IMR-90 (cell line): ENCODE measurements around the gene SEMA4B. TPM values are rescaled to one million over a fixed set of nuclear protein-coding genes. Genes with fewer than 3 reads are reported as not detected.

Experiments
- ATAC-seq: fragments of 200-7000 bp; cut with Tn5 transposase; 2 replicates; pipeline ENCODE4 v1.9.1; 2020; ENCODE audit warnings: low read depth, mild to moderate bottlenecking, moderate library complexity
- BruUV-seq: library from RNA; stranded (reverse); fragments of 400-500 nt; replicated peaks from 2 replicates; lab custom pipeline; 2021; lab: Mats Ljungman, UMichigan
- CTCF ChIA-PET: fragments of 300-600 bp; formaldehyde crosslinking; extraction: SDS; loops from one replicate; lab custom pipeline; 2021; ENCODE audit warnings: antibody characterized with exemption; lab: Yijun Ruan, JAX
- POLR2A ChIA-PET: fragments of 300-600 bp; sonication (Branson Sonifier 250); formaldehyde crosslinking; loops from one replicate; lab custom pipeline; 2022; ENCODE audit warnings: antibody characterized with exemption; ENCODE audit not compliant: unreplicated experiment; lab: Charles Lee
- DNase-seq: peaks from one replicate; pipeline ENCODE4 v3.0.0; 2013
- H2AFZ ChIP-seq: replicated peaks from 2 replicates; pipeline ENCODE3; 2013; ENCODE audit warnings: low read length, mild to moderate bottlenecking; ENCODE audit not compliant: poor library complexity
- H2AK5ac ChIP-seq: 2 replicates; pipeline ENCODE4 v1.6.1; 2013; ENCODE audit warnings: low read depth, low read length, inconsistent platforms
- H2AK9ac ChIP-seq: replicated peaks from 2 replicates; pipeline ENCODE3; 2013; ENCODE audit warnings: mild to moderate bottlenecking, low read depth, low read length, moderate library complexity; ENCODE audit not compliant: poor library complexity
- H2BK120ac ChIP-seq: 2 replicates; pipeline ENCODE4 v1.6.1; 2013; ENCODE audit warnings: low read depth, low read length, inconsistent platforms
- H2BK15ac ChIP-seq: 3 replicates; pipeline ENCODE4 v1.6.1; 2013; ENCODE audit warnings: low read depth, low read length, inconsistent platforms
- H2BK20ac ChIP-seq: 2 replicates; pipeline ENCODE4 v1.6.1; 2013; ENCODE audit warnings: low read depth, mild to moderate bottlenecking, inconsistent platforms, low read length, moderate library complexity
- H2BK5ac ChIP-seq: 2 replicates; pipeline ENCODE4 v1.6.1; 2013; ENCODE audit warnings: mild to moderate bottlenecking, low read depth, low read length, inconsistent platforms; ENCODE audit not compliant: poor library complexity, severe bottlenecking
- H3K14ac ChIP-seq: replicated peaks from 2 replicates; pipeline ENCODE4 v1.6.1; 2013; ENCODE audit warnings: low read depth, low read length, inconsistent platforms
- H3K18ac ChIP-seq: 2 replicates; pipeline ENCODE4 v1.6.1; 2013; ENCODE audit warnings: low read depth, low read length, control low read depth
- H3K23ac ChIP-seq: 2 replicates; pipeline ENCODE4 v1.6.1; 2013; ENCODE audit warnings: low read depth, low read length, inconsistent platforms
- H3K27ac ChIP-seq: 2 replicates; pipeline ENCODE4 v1.5.1; 2013; ENCODE audit warnings: mild to moderate bottlenecking, control low read depth, low read length; ENCODE audit not compliant: insufficient read depth
- H3K27me3 ChIP-seq: 2 replicates; pipeline ENCODE4 v1.6.1; 2013; ENCODE audit warnings: low read length; ENCODE audit not compliant: control insufficient read depth, insufficient read depth
- H3K36me3 ChIP-seq: 2 replicates; pipeline ENCODE4 v1.6.1; 2013; ENCODE audit warnings: low read length, mixed read lengths; ENCODE audit not compliant: control insufficient read depth, insufficient read depth
- H3K4ac ChIP-seq: 2 replicates; pipeline ENCODE4 v1.6.1; 2013; ENCODE audit warnings: low read depth, low read length, inconsistent platforms
- H3K4me1 ChIP-seq: 2 replicates; pipeline ENCODE4 v1.6.1; 2013; ENCODE audit warnings: low read length, mixed read lengths; ENCODE audit not compliant: control insufficient read depth, insufficient read depth
- H3K4me2 ChIP-seq: 2 replicates; pipeline ENCODE4 v1.6.1; 2013; ENCODE audit warnings: low read depth, mild to moderate bottlenecking, control low read depth, low read length, moderate library complexity
- H3K4me3 ChIP-seq: 2 replicates; pipeline ENCODE4 v1.5.1; 2013; ENCODE audit warnings: low read depth, mild to moderate bottlenecking, control low read depth, low read length, moderate library complexity; ENCODE audit not compliant: insufficient read depth
- H3K56ac ChIP-seq: 2 replicates; pipeline ENCODE4 v1.6.1; 2013; ENCODE audit warnings: low read length, inconsistent platforms; ENCODE audit not compliant: insufficient read depth; ENCODE audit errors: extremely low read depth
- H3K79me1 ChIP-seq, 2 experiments: 2 replicates each; pipeline ENCODE4 v1.6.1; 2013; ENCODE audit warnings: low read length in 2 of 2, inconsistent platforms in 1 of 2, low read depth in 1 of 2
- H3K9ac ChIP-seq: 2 replicates; pipeline ENCODE4 v1.6.1; 2013; ENCODE audit warnings: low read depth, low read length, control low read depth
- H3K9me1 ChIP-seq: 2 replicates; pipeline ENCODE4 v1.6.1; 2013; ENCODE audit warnings: low read length, inconsistent platforms; ENCODE audit not compliant: insufficient read depth
- H3K9me3 ChIP-seq: 2 replicates; pipeline ENCODE4 v1.6.1; 2013; ENCODE audit warnings: low read length; ENCODE audit not compliant: control insufficient read depth, insufficient read depth
- H4K20me1 ChIP-seq: 2 replicates; pipeline ENCODE4 v1.6.1; 2013; ENCODE audit warnings: low read length, inconsistent platforms; ENCODE audit not compliant: insufficient read depth
- H4K5ac ChIP-seq: 2 replicates; pipeline ENCODE4 v1.6.1; 2013; ENCODE audit warnings: mild to moderate bottlenecking, low read depth, low read length, control low read depth
- H4K8ac ChIP-seq, 2 experiments: 2 replicates each; pipeline ENCODE4 v1.6.1; 2013; ENCODE audit warnings: low read depth in 2 of 2, low read length in 2 of 2, control low read depth in 1 of 2, inconsistent platforms in 1 of 2
- H4K91ac ChIP-seq: 2 replicates; pipeline ENCODE4 v1.6.1; 2013; ENCODE audit warnings: low read depth, low read length, inconsistent platforms; ENCODE audit not compliant: insufficient read depth
- CEBPB ChIP-seq: IDR thresholded peaks from 2 replicates; pipeline ENCODE4 v1.6.1; 2012; ENCODE audit warnings: low read depth, low read length, improper control_type of control experiment
- CHD1 ChIP-seq: IDR thresholded peaks from 2 replicates; pipeline ENCODE4 v1.6.1; 2012; ENCODE audit warnings: low read depth, low read length, improper control_type of control experiment
- FOS ChIP-seq: fragments of 150-350 bp; IDR thresholded peaks from 2 replicates; pipeline ENCODE4 v1.6.1; 2016; ENCODE audit warnings: low read depth, low read length
- MAFK ChIP-seq: IDR thresholded peaks from 2 replicates; pipeline ENCODE4 v1.6.1; 2012; ENCODE audit warnings: low read depth, low read length, improper control_type of control experiment
- MXI1 ChIP-seq: IDR thresholded peaks from 2 replicates; pipeline ENCODE4 v1.6.1; 2012; ENCODE audit warnings: low read depth, mild to moderate bottlenecking, low read length, moderate library complexity, borderline replicate concordance
- NFE2L2 ChIP-seq: fragments of 150-350 bp; IDR thresholded peaks from 2 replicates; pipeline ENCODE4 v1.6.1; 2016; ENCODE audit warnings: low read depth, mild to moderate bottlenecking, low read length
- POLR2A ChIP-seq: IDR thresholded peaks from 2 replicates; pipeline ENCODE4 v1.6.1; 2012; ENCODE audit warnings: mild to moderate bottlenecking, low read depth, low read length
- RCOR1 ChIP-seq: IDR thresholded peaks from 2 replicates; pipeline ENCODE4 v1.6.1; 2012; ENCODE audit warnings: mild to moderate bottlenecking, low read length, improper control_type of control experiment; ENCODE audit not compliant: insufficient replicate concordance
- SMC3 ChIP-seq: fragments of 150-350 bp; IDR thresholded peaks from 2 replicates; pipeline ENCODE4 v1.6.1; 2016; ENCODE audit warnings: low read depth, mild to moderate bottlenecking, antibody characterized with exemption, low read length, moderate library complexity
- WGBS, 2 experiments: methylation state at CpG; one replicate each; pipeline versions ENCODE4 v1.1.5 to v1.1.7; 2013; ENCODE audit warnings: missing lambda C conversion rate in 2 of 2; ENCODE audit not compliant: insufficient read length in 1 of 2; ENCODE audit errors: extremely low coverage in 2 of 2; 5-methylcytosine and 5-hydroxymethylcytosine counted together
- dilution Hi-C: fragments of 300-500 bp; cut with HindIII; formaldehyde crosslinking; loops from one replicate; pipeline ENCODE4 v1.14.3; 2018; ENCODE audit warnings: low sequenced_read_pairs; ENCODE audit not compliant: unreplicated experiment
- in situ Hi-C: fragments of 300-500 bp; cut with MboI; formaldehyde crosslinking; loops from 3 replicates; pipeline ENCODE4 v1.14.3; 2019; ENCODE audit warnings: low sequenced_read_pairs, inconsistent platforms, mixed read lengths
- intact Hi-C: fragments of 100-400 bp; cut with micrococcal nuclease; formaldehyde crosslinking; loops from 2 replicates; pipeline ENCODE4 v1.10.0; 2022
- polyA plus RNA-seq, 3 experiments: library from polyadenylated mRNA; depleted of rRNA; stranded (reverse); fragments of >200 nt; gene quantifications; 2 replicates each; pipeline ENCODE4 v1.2.3, GENCODE V29; 2012; ENCODE audit warnings: low replicate concordance in 1 of 3
- total RNA-seq: library from RNA; depleted of rRNA; stranded (reverse); fragments of >200 nt; gene quantifications from 2 replicates; pipeline ENCODE4 v1.2.3, GENCODE V29; 2012
- TF ChIP-seq, protein P1 (sequence below): conservative IDR thresholded peaks from 2 replicates; pipeline ENCODE4 v1.5.1; 2012; ENCODE audit warnings: mild to moderate bottlenecking, low read depth, low read length, improper control_type of control experiment

SEMA4B gene
- total and polyA plus RNA-seq, 2 of the 4 experiments (the other 2 are of a cell fraction): 5.0 to 22.5 TPM

DNA sequence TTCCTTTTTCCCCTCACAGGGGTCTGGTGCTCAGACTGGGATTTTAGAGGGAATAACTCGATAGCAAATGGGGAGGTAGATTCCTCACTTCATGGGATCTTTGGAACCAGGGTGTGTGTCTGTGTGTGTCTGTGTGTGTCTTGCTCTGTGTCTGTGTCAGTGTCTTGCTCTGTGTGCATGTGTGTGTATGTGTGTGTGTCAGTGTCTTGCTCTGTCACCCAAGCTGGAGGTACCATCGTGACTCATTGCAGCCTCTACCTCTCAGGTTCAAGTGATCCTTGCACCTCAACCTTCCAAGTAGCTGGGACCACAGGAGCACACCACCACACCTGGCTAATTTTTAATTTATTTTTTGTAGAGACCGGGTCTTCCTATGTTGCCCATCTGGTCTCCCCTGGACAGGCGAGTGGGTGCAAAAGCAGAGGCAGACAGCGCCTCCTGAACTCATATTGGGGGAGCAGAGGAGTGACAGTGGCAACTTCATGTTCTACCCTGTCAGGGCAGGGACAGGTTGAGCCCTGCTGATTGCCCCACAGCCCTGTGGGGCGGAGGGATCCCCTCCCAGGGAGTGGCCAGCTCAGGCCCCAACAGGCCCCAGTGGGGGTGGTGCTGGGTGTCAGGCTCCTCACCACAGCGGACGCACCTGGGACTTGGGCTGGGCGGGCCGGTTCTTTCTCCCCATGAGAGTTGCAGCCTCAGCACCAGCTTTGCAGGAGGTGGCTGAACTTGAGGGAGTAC is 10.4 kb upstream of the SEMA4B start (continued):
- TF ChIP-seq MAFK: no peak

DNA sequence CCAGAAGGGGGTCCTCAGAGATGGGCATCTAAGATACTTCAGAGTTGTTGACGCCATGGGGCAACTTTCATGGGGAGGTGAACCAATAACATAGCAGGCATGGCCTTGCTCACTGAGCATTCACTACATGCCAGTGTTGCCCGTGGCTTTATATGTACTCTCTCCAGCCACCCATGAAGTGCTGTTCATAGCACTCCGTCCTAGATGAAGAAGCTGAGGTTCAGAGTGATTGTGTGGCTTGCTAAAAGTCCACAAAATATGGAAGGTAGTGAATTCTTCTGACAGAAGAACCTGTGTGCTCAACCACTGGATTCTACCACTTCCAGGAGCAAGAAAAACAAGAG is 9.8 kb upstream of the SEMA4B start:
- Histone ChIP-seq H3K4me2 (no peak overlapping the region), H3K9me1 (peaks cover 9% of the 10 kb centered on the region), H3K9ac (no peak overlapping the region), H4K8ac (peak overlapping the region in 1 of 2 experiments; percentile 47; a peak in 1 of 4 replicates), H3K4me1 (peaks cover 15% of the 10 kb centered on the region), H3K27me3 (no peaks in the 10 kb centered on the region), H2BK15ac (no peak overlapping the region), H4K5ac (no peak overlapping the region), H2AK5ac (no peak overlapping the region), H2BK20ac (no peak overlapping the region), H3K27ac (no peak overlapping the region), H3K9me3 (no peaks in the 10 kb centered on the region), H2BK120ac (no peak overlapping the region), H3K18ac (no peak overlapping the region), H2AK9ac (peak overlapping the region; percentile 10), H2BK5ac (no peak overlapping the region), H2AFZ (no peak overlapping the region), H3K23ac (no peak overlapping the region), H3K4me3 (no peak overlapping the region), H4K20me1 (no peaks in the 10 kb centered on the region), H3K79me1 (peaks cover 0 to 8% of the 10 kb centered on the region in 2 experiments; a peak in 2 of 4 replicates), H3K14ac (no peak overlapping the region), H3K36me3 (no peaks in the 10 kb centered on the region), H3K56ac (no peak overlapping the region), H4K91ac (no peak overlapping the region), H3K4ac (no peak overlapping the region)
- dilution Hi-C loops (no loop called here), intact Hi-C loops (no loop called here), in situ Hi-C loops (no loop called here)
- TF ChIP-seq POLR2A (no peak), MAFK (no peak), NFE2L2 (no peak), FOS (no peak), CEBPB (no peak), SMC3 (no peak), RCOR1 (no peak), CHD1 (no peak), MXI1 (no peak)
- TF ChIP-seq, protein P1, sequence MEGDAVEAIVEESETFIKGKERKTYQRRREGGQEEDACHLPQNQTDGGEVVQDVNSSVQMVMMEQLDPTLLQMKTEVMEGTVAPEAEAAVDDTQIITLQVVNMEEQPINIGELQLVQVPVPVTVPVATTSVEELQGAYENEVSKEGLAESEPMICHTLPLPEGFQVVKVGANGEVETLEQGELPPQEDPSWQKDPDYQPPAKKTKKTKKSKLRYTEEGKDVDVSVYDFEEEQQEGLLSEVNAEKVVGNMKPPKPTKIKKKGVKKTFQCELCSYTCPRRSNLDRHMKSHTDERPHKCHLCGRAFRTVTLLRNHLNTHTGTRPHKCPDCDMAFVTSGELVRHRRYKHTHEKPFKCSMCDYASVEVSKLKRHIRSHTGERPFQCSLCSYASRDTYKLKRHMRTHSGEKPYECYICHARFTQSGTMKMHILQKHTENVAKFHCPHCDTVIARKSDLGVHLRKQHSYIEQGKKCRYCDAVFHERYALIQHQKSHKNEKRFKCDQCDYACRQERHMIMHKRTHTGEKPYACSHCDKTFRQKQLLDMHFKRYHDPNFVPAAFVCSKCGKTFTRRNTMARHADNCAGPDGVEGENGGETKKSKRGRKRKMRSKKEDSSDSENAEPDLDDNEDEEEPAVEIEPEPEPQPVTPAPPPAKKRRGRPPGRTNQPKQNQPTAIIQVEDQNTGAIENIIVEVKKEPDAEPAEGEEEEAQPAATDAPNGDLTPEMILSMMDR: no peak
- ATAC-seq: no peak
- no TSS peak for BruUV-seq
- 100% methylated on average over 1 of the region's 3 CpGs; no CpG with 5 or more reads in 1 of the 2 experiments for WGBS, 2 experiments
- ChIA-PET CTCF (interaction anchor here (0.6 to 0.9 kb wide), 2 partner anchors 11 to 532 kb away, joined by 3 to 4 read pairs; no protein-coding TSS in a partner anchor), POLR2A (no interaction called here)
- DNase-seq: no peak
